HEK293 (cell line): Measurements from ENCODE around the gene PAGE2.

Source experiments
- CTCF ChIA-PET: fragments of 350-600 bp; formaldehyde crosslinking; extraction: SDS; loops from one replicate; lab custom pipeline; 2021; ENCODE audit warnings: antibody characterized with exemption; lab: Yijun Ruan, JAX
- POLR2A ChIA-PET: fragments of 300-600 bp; formaldehyde crosslinking; extraction: SDS; loops from one replicate; lab custom pipeline; 2020; ENCODE audit warnings: antibody characterized with exemption, inconsistent platforms; lab: Yijun Ruan, JAX
- H3K27ac ChIP-seq: fragments of 200-500 bp; sonication (Bioruptor generic); 2 replicates; pipeline ENCODE4 v1.5.1; 2014; ENCODE audit warnings: low read depth, low read length, control low read depth, inconsistent platforms; ENCODE audit errors: extremely low read depth
- H3K36me3 ChIP-seq, 2 experiments: fragments of 200-500 bp in 1 of 2; sonication (Bioruptor generic) in 1 of 2; 1 replicate in 1 of 2; 2 replicates in 1 of 2; pipeline ENCODE4 v1.5.1; 2014 to 2017; ENCODE audit warnings: inconsistent platforms in 2 of 2, low read length in 2 of 2; ENCODE audit not compliant: control insufficient read depth in 2 of 2, insufficient read depth in 1 of 2
- H3K4me1 ChIP-seq: fragments of 200-500 bp; sonication (Bioruptor generic); 2 replicates; pipeline ENCODE4 v1.5.1; 2014; ENCODE audit warnings: mild to moderate bottlenecking, low read length, inconsistent platforms; ENCODE audit not compliant: control insufficient read depth, insufficient read depth
- H3K4me3 ChIP-seq: 2 replicates; pipeline ENCODE4 v1.5.1; 2011; ENCODE audit warnings: low read depth, mild to moderate bottlenecking, control low read depth, low read length, moderate library complexity
- H3K9me3 ChIP-seq: fragments of 200-500 bp; sonication (Bioruptor generic); 2 replicates; pipeline ENCODE4 v1.5.1; 2014; ENCODE audit warnings: low read depth, low read length, inconsistent platforms; ENCODE audit not compliant: control insufficient read depth, insufficient read depth
- KLF1 ChIP-seq: fragments of 450-650 bp; formaldehyde crosslinking; IDR thresholded peaks from 2 replicates; pipeline ENCODE4 v1.5.1; 2016; ENCODE audit warnings: missing biosample characterization, missing genetic modification characterization
- OSR2 ChIP-seq: fragments of 450-650 bp; formaldehyde crosslinking; IDR thresholded peaks from 2 replicates; pipeline ENCODE4 v1.5.1; 2016; ENCODE audit warnings: missing biosample characterization, missing genetic modification characterization
- SETDB1 ChIP-seq: IDR thresholded peaks from one replicate; pipeline ENCODE4 v1.6.1; 2017; ENCODE audit warnings: mild to moderate bottlenecking, low read length, moderate library complexity, mixed read lengths; ENCODE audit not compliant: insufficient read length
- ZNF132 ChIP-seq: fragments of 450-650 bp; formaldehyde crosslinking; IDR thresholded peaks from 2 replicates; pipeline ENCODE4 v1.5.1; 2017; ENCODE audit warnings: missing biosample characterization, missing genetic modification characterization, borderline replicate concordance
- ZNF16 ChIP-seq: fragments of 450-650 bp; formaldehyde crosslinking; IDR thresholded peaks from 2 replicates; pipeline ENCODE4 v1.5.1; 2016; ENCODE audit warnings: low read depth, missing biosample characterization, missing genetic modification characterization
- ZNF404 ChIP-seq: fragments of 450-650 bp; formaldehyde crosslinking; IDR thresholded peaks from 2 replicates; pipeline ENCODE4 v1.5.1; 2017; ENCODE audit warnings: missing biosample characterization, missing genetic modification characterization
- ZNF416 ChIP-seq: fragments of 450-650 bp; formaldehyde crosslinking; IDR thresholded peaks from 2 replicates; pipeline ENCODE4 v1.5.1; 2016; ENCODE audit warnings: missing biosample characterization, missing genetic modification characterization
- TF ChIP-seq, protein P1 (sequence below): fragments of 450-650 bp; formaldehyde crosslinking; IDR thresholded peaks from 2 replicates; pipeline ENCODE4 v1.5.1; 2016; ENCODE audit warnings: missing biosample characterization, missing genetic modification characterization
- TF ChIP-seq, protein P2 (sequence below): fragments of 450-650 bp; formaldehyde crosslinking; IDR thresholded peaks from 2 replicates; pipeline ENCODE4 v1.5.1; 2016; ENCODE audit warnings: missing biosample characterization, missing genetic modification characterization
- TF ChIP-seq, protein P3 (sequence below): fragments of 450-650 bp; formaldehyde crosslinking; IDR thresholded peaks from 2 replicates; pipeline ENCODE4 v1.5.1; 2017; ENCODE audit warnings: missing biosample characterization, missing genetic modification characterization
- TF ChIP-seq, protein P4 (sequence below): fragments of 450-650 bp; formaldehyde crosslinking; IDR thresholded peaks from 2 replicates; pipeline ENCODE4; 2016; ENCODE audit warnings: missing biosample characterization, missing genetic modification characterization
- TF ChIP-seq, protein P5 (sequence below): fragments of 450-650 bp; formaldehyde crosslinking; IDR thresholded peaks from 2 replicates; pipeline ENCODE4 v1.5.1; 2016; ENCODE audit warnings: missing biosample characterization, missing genetic modification characterization
- TF ChIP-seq, protein P6 (sequence below): fragments of 450-650 bp; IDR thresholded peaks from 2 replicates; pipeline ENCODE4 v1.5.1; 2018; ENCODE audit warnings: missing biosample characterization, mild to moderate bottlenecking, missing genetic modification characterization
- TF ChIP-seq, protein P7 (sequence below): fragments of 450-650 bp; formaldehyde crosslinking; IDR thresholded peaks from 2 replicates; pipeline ENCODE4 v1.5.1; 2016; ENCODE audit warnings: missing biosample characterization, missing genetic modification characterization, borderline replicate concordance

The PAGE2 gene

DNA sequence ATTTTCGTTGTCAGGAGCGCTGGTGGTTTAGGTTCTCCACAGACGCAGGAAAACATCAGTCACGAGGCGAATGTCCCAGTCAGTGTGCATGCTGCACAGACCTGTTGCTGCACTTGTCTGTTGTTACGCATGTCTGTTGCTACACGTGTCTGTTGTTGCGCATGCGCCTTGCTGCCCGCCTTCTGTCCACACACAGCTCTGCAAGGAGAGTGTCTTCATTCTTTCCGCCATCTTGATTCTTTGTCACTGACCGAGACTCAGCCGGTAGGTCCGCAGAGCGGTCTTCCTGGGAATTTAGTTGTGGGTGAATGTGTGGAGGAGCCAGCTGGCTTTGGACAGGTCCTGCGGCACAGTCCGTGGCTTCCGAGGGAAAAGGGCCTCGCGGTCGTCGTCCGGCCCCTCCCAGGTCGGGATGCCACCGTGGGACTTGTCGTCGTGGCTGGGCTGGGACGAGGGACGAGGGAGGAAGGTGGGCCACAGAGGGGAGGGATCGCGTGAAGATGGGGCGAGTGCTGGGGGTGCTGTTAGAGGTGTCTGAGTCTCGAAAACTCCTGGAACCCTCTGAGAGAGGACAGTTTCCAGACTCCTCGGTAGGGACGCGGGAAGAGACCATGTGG is 13.9 kb upstream of the PAGE2 start, which contains the start of gene PAGE2B (continued):
- TF ChIP-seq, protein P1, sequence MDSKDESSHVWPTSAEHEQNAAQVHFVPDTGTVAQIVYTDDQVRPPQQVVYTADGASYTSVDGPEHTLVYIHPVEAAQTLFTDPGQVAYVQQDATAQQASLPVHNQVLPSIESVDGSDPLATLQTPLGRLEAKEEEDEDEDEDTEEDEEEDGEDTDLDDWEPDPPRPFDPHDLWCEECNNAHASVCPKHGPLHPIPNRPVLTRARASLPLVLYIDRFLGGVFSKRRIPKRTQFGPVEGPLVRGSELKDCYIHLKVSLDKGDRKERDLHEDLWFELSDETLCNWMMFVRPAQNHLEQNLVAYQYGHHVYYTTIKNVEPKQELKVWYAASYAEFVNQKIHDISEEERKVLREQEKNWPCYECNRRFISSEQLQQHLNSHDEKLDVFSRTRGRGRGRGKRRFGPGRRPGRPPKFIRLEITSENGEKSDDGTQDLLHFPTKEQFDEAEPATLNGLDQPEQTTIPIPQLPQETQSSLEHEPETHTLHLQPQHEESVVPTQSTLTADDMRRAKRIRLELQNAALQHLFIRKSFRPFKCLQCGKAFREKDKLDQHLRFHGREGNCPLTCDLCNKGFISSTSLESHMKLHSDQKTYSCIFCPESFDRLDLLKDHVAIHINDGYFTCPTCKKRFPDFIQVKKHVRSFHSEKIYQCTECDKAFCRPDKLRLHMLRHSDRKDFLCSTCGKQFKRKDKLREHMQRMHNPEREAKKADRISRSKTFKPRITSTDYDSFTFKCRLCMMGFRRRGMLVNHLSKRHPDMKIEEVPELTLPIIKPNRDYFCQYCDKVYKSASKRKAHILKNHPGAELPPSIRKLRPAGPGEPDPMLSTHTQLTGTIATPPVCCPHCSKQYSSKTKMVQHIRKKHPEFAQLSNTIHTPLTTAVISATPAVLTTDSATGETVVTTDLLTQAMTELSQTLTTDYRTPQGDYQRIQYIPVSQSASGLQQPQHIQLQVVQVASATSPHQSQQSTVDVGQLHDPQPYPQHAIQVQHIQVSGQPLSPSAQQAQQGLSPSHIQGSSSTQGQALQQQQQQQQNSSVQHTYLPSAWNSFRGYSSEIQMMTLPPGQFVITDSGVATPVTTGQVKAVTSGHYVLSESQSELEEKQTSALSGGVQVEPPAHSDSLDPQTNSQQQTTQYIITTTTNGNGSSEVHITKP, result no peak
- TF ChIP-seq, protein P2, sequence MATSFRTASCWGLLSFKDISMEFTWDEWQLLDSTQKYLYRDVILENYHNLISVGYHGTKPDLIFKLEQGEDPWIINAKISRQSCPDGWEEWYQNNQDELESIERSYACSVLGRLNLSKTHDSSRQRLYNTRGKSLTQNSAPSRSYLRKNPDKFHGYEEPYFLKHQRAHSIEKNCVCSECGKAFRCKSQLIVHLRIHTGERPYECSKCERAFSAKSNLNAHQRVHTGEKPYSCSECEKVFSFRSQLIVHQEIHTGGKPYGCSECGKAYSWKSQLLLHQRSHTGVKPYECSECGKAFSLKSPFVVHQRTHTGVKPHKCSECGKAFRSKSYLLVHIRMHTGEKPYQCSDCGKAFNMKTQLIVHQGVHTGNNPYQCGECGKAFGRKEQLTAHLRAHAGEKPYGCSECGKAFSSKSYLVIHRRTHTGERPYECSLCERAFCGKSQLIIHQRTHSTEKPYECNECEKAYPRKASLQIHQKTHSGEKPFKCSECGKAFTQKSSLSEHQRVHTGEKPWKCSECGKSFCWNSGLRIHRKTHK (tag by site-specific recombination), result no peak
- no peak for TF ChIP-seq SETDB1

DNA sequence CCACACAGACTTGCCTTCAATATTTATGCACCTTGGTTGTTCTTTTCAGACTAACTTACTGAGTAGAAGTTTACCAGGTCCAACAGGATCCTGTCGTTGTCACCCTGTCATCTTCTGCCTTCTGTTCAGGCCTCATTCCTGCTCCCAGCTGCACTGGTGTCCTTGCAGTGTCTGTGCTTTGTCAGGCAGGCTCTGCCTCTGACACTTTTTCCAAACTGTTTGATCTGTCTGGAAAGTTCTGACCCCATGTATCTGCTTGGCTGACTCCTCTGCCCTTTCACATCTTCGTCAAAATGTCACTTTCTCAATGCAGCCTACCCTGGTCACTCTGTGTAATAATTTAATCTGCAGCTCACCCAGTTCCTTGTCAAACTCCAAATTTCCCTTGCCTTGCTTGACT is 9.9 kb downstream of the PAGE2 start:
- H3K36me3 ChIP-seq, result no peaks in the 10 kb centered on the region

More for the DNA sequence above, 9.9 kb downstream of the PAGE2 start:
- TF ChIP-seq OSR2 (no peak), ZNF416 (no peak), KLF1 (no peak), ZNF404 (tag by site-specific recombination) (no peak), ZNF132 (tag by site-specific recombination) (no peak), ZNF16 (tag by site-specific recombination) (no peak)
- TF ChIP-seq, protein P3, sequence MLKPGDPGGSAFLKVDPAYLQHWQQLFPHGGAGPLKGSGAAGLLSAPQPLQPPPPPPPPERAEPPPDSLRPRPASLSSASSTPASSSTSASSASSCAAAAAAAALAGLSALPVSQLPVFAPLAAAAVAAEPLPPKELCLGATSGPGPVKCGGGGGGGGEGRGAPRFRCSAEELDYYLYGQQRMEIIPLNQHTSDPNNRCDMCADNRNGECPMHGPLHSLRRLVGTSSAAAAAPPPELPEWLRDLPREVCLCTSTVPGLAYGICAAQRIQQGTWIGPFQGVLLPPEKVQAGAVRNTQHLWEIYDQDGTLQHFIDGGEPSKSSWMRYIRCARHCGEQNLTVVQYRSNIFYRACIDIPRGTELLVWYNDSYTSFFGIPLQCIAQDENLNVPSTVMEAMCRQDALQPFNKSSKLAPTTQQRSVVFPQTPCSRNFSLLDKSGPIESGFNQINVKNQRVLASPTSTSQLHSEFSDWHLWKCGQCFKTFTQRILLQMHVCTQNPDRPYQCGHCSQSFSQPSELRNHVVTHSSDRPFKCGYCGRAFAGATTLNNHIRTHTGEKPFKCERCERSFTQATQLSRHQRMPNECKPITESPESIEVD (tag by site-specific recombination), result no peak
- TF ChIP-seq, protein P4, sequence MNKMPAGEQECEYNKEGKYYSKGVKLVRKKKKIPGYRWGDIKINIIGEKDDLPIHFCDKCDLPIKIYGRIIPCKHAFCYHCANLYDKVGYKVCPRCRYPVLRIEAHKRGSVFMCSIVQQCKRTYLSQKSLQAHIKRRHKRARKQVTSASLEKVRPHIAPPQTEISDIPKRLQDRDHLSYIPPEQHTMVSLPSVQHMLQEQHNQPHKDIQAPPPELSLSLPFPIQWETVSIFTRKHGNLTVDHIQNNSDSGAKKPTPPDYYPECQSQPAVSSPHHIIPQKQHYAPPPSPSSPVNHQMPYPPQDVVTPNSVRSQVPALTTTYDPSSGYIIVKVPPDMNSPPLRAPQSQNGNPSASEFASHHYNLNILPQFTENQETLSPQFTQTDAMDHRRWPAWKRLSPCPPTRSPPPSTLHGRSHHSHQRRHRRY (tag by site-specific recombination), result no peak
- TF ChIP-seq, protein P5, sequence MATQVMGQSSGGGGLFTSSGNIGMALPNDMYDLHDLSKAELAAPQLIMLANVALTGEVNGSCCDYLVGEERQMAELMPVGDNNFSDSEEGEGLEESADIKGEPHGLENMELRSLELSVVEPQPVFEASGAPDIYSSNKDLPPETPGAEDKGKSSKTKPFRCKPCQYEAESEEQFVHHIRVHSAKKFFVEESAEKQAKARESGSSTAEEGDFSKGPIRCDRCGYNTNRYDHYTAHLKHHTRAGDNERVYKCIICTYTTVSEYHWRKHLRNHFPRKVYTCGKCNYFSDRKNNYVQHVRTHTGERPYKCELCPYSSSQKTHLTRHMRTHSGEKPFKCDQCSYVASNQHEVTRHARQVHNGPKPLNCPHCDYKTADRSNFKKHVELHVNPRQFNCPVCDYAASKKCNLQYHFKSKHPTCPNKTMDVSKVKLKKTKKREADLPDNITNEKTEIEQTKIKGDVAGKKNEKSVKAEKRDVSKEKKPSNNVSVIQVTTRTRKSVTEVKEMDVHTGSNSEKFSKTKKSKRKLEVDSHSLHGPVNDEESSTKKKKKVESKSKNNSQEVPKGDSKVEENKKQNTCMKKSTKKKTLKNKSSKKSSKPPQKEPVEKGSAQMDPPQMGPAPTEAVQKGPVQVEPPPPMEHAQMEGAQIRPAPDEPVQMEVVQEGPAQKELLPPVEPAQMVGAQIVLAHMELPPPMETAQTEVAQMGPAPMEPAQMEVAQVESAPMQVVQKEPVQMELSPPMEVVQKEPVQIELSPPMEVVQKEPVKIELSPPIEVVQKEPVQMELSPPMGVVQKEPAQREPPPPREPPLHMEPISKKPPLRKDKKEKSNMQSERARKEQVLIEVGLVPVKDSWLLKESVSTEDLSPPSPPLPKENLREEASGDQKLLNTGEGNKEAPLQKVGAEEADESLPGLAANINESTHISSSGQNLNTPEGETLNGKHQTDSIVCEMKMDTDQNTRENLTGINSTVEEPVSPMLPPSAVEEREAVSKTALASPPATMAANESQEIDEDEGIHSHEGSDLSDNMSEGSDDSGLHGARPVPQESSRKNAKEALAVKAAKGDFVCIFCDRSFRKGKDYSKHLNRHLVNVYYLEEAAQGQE (tag by site-specific recombination), result no peak
- TF ChIP-seq, protein P6, sequence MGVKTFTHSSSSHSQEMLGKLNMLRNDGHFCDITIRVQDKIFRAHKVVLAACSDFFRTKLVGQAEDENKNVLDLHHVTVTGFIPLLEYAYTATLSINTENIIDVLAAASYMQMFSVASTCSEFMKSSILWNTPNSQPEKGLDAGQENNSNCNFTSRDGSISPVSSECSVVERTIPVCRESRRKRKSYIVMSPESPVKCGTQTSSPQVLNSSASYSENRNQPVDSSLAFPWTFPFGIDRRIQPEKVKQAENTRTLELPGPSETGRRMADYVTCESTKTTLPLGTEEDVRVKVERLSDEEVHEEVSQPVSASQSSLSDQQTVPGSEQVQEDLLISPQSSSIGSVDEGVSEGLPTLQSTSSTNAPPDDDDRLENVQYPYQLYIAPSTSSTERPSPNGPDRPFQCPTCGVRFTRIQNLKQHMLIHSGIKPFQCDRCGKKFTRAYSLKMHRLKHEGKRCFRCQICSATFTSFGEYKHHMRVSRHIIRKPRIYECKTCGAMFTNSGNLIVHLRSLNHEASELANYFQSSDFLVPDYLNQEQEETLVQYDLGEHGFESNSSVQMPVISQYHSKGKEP (tag by site-specific recombination), result no peak
- TF ChIP-seq, protein P7, sequence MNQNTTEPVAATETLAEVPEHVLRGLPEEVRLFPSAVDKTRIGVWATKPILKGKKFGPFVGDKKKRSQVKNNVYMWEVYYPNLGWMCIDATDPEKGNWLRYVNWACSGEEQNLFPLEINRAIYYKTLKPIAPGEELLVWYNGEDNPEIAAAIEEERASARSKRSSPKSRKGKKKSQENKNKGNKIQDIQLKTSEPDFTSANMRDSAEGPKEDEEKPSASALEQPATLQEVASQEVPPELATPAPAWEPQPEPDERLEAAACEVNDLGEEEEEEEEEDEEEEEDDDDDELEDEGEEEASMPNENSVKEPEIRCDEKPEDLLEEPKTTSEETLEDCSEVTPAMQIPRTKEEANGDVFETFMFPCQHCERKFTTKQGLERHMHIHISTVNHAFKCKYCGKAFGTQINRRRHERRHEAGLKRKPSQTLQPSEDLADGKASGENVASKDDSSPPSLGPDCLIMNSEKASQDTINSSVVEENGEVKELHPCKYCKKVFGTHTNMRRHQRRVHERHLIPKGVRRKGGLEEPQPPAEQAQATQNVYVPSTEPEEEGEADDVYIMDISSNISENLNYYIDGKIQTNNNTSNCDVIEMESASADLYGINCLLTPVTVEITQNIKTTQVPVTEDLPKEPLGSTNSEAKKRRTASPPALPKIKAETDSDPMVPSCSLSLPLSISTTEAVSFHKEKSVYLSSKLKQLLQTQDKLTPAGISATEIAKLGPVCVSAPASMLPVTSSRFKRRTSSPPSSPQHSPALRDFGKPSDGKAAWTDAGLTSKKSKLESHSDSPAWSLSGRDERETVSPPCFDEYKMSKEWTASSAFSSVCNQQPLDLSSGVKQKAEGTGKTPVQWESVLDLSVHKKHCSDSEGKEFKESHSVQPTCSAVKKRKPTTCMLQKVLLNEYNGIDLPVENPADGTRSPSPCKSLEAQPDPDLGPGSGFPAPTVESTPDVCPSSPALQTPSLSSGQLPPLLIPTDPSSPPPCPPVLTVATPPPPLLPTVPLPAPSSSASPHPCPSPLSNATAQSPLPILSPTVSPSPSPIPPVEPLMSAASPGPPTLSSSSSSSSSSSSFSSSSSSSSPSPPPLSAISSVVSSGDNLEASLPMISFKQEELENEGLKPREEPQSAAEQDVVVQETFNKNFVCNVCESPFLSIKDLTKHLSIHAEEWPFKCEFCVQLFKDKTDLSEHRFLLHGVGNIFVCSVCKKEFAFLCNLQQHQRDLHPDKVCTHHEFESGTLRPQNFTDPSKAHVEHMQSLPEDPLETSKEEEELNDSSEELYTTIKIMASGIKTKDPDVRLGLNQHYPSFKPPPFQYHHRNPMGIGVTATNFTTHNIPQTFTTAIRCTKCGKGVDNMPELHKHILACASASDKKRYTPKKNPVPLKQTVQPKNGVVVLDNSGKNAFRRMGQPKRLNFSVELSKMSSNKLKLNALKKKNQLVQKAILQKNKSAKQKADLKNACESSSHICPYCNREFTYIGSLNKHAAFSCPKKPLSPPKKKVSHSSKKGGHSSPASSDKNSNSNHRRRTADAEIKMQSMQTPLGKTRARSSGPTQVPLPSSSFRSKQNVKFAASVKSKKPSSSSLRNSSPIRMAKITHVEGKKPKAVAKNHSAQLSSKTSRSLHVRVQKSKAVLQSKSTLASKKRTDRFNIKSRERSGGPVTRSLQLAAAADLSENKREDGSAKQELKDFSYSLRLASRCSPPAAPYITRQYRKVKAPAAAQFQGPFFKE, result no peak
- ChIA-PET POLR2A (no interaction called here), CTCF (interaction anchor here (0.6 kb wide), 1 partner anchor 994 kb away, joined by 3 read pairs; no protein-coding TSS in a partner anchor)
- Histone ChIP-seq H3K27ac (no peak overlapping the region), H3K9me3 (no peaks in the 10 kb centered on the region), H3K4me1 (no peaks in the 10 kb centered on the region), H3K4me3 (no peak overlapping the region)
